Hepatocyte (in vitro differentiated cells): ENCODE measurements around the gene TRMT61A. TPM values are rescaled to one million over a fixed set of nuclear protein-coding genes. Genes with fewer than 3 reads are reported as not detected.

Experiments
- DNase-seq: peaks from one replicate; pipeline ENCODE4 v3.0.0-alpha.2; 2016; ENCODE audit warnings: low spot score
- H2AFZ ChIP-seq: fragments of 200-600 bp; sonication (generic); 2 replicates; pipeline ENCODE4 v1.6.0; 2016; ENCODE audit warnings: antibody characterized with exemption, mild to moderate bottlenecking
- H3K27ac ChIP-seq: fragments of 200-600 bp; sonication (generic); 2 replicates; pipeline ENCODE4 v1.5.1; 2016; ENCODE audit warnings: mild to moderate bottlenecking
- H3K27me3 ChIP-seq: fragments of 200-600 bp; sonication (generic); 2 replicates; pipeline ENCODE4 v1.6.1; 2016
- H3K36me3 ChIP-seq: fragments of 200-600 bp; sonication (generic); replicated peaks from 2 replicates; pipeline ENCODE4 v1.5.1; 2016; ENCODE audit warnings: low read depth; ENCODE audit not compliant: insufficient read depth
- H3K4me1 ChIP-seq: fragments of 200-600 bp; sonication (generic); 2 replicates; pipeline ENCODE4 v1.5.1; 2016; ENCODE audit warnings: mild to moderate bottlenecking, moderate library complexity; ENCODE audit not compliant: insufficient read depth
- H3K4me2 ChIP-seq: fragments of 200-600 bp; sonication (generic); 2 replicates; pipeline ENCODE4 v1.6.0; 2016
- H3K4me3 ChIP-seq: fragments of 200-600 bp; sonication (generic); 2 replicates; pipeline ENCODE4 v1.5.1; 2016; ENCODE audit warnings: mild to moderate bottlenecking
- H3K79me2 ChIP-seq: fragments of 200-600 bp; sonication (generic); 2 replicates; pipeline ENCODE4 v1.6.0; 2017; ENCODE audit warnings: mild to moderate bottlenecking
- H3K9me2 ChIP-seq: fragments of 200-600 bp; sonication (generic); replicated peaks from 2 replicates; pipeline ENCODE4 v1.6.0; 2017; ENCODE audit warnings: mild to moderate bottlenecking; ENCODE audit not compliant: insufficient read depth
- H3K9me3 ChIP-seq: fragments of 200-600 bp; sonication (generic); 2 replicates; pipeline ENCODE4 v1.5.1; 2016; ENCODE audit warnings: low read depth, mild to moderate bottlenecking
- H4K20me1 ChIP-seq: fragments of 200-600 bp; sonication (generic); 2 replicates; pipeline ENCODE4 v1.6.0; 2016; ENCODE audit warnings: mild to moderate bottlenecking; ENCODE audit not compliant: insufficient read depth, poor library complexity, severe bottlenecking
- EZH2 ChIP-seq: fragments of 200-600 bp; sonication (generic); IDR thresholded peaks from 2 replicates; pipeline ENCODE4 v1.6.1; 2016; ENCODE audit warnings: antibody characterized with exemption, mild to moderate bottlenecking, borderline replicate concordance
- EZH2phosphoT487 ChIP-seq: fragments of 200-600 bp; sonication (generic); IDR thresholded peaks from one replicate; pipeline ENCODE4 v1.6.1; 2018; ENCODE audit warnings: antibody characterized with exemption, mild to moderate bottlenecking, low read depth, moderate library complexity; ENCODE audit not compliant: unreplicated experiment, severe bottlenecking
- WGBS: methylation state at CpG from one replicate; pipeline ENCODE4 v1.1.6; 2016; ENCODE audit warnings: low lambda C conversion rate; ENCODE audit errors: missing lambda C conversion rate; 5-methylcytosine and 5-hydroxymethylcytosine counted together
- polyA plus RNA-seq: library from polyadenylated mRNA; unstranded; fragments of >200 nt; fragmentation: Nextera tagmentation; extraction: Ambion mirVana; gene quantifications from 2 replicates; pipeline ENCODE4 v1.2.1, GENCODE V29; 2016
- small RNA-seq: library from RNA; depleted of rRNA; stranded (forward); fragments of <200 nt; gene quantifications from one replicate; pipeline ENCODE3, GENCODE V24; 2014
- total RNA-seq: library from RNA; depleted of rRNA; stranded (reverse); fragments of >200 nt; gene quantifications from 2 replicates; pipeline ENCODE4 v1.2.3, GENCODE V29; 2014
- TF ChIP-seq, protein P1 (sequence below): fragments of 200-600 bp; sonication (generic); IDR thresholded peaks from 2 replicates; pipeline ENCODE4 v1.5.1; 2016; ENCODE audit warnings: antibody characterized with exemption, mild to moderate bottlenecking; ENCODE audit not compliant: poor library complexity

The TRMT61A gene
- total and polyA plus RNA-seq, 2 experiments from 2014 or later, result 8.9 to 13.2 TPM

DNA sequence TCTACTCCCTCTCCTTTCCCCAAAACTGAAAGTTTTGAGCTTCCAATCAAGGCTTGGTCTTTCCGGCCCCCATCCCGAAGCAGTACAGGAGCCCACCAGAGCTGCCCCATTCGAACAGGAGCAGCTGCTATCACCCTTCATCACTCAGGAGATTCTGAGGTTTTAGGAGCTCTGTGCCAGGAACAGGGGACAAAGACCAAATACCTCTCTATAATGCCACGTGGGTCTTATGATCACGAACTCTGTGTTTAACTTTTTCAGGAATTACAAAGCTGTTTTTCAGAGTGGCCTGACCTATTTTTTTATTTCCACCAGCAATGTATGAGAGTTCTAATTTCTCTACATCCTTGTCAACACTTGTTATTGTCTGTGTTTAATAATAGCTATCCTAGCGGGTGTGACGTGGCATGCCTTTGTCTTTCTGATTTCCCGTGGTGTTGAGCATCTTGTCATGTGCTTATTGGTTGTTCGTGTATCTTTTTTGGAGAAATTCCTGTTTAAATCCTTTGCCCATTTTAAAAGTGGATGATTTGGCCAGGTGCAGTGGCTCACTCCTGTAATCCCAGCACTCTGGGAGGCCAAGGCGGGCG lies 55.4 kb downstream of the TRMT61A start:
- Histone ChIP-seq H2AFZ (no peak overlapping the region), H3K9me2 (no peaks in the 10 kb centered on the region), H3K27ac (no peak overlapping the region), H3K4me1 (no peaks in the 10 kb centered on the region), H3K36me3 (no peaks in the 10 kb centered on the region), H3K27me3 (no peaks in the 10 kb centered on the region), H4K20me1 (no peaks in the 10 kb centered on the region), H3K79me2 (peaks cover 5% of the 10 kb centered on the region), H3K4me2 (no peak overlapping the region), H3K4me3 (no peak overlapping the region), H3K9me3 (no peaks in the 10 kb centered on the region)
- 93% methylated on average over 11 of the region's 11 CpGs for WGBS
- TF ChIP-seq, protein P1, sequence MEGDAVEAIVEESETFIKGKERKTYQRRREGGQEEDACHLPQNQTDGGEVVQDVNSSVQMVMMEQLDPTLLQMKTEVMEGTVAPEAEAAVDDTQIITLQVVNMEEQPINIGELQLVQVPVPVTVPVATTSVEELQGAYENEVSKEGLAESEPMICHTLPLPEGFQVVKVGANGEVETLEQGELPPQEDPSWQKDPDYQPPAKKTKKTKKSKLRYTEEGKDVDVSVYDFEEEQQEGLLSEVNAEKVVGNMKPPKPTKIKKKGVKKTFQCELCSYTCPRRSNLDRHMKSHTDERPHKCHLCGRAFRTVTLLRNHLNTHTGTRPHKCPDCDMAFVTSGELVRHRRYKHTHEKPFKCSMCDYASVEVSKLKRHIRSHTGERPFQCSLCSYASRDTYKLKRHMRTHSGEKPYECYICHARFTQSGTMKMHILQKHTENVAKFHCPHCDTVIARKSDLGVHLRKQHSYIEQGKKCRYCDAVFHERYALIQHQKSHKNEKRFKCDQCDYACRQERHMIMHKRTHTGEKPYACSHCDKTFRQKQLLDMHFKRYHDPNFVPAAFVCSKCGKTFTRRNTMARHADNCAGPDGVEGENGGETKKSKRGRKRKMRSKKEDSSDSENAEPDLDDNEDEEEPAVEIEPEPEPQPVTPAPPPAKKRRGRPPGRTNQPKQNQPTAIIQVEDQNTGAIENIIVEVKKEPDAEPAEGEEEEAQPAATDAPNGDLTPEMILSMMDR, result no peak
- TF ChIP-seq EZH2 (no peak), EZH2phosphoT487 (no peak)
- no peak for DNase-seq

Small RNAs within 50 kb of the gene (small RNA-seq; reads per million reads assigned to genes)
- not detected for gene RNU4-68P
- gene RNU7-160P, result not detected

Other genes starting within 250 kb of the TRMT61A start
- gene EIF5, start 195.0 kb upstream of the TRMT61A start, total RNA-seq, result 151 and 161 TPM in 2 replicates
- 331 and 355 TPM in 2 replicates for gene EIF5, start 195.0 kb upstream of the TRMT61A start, polyA plus RNA-seq
- 59.2 and 71.7 TPM in 2 replicates for gene MARK3, start 143.8 kb upstream of the TRMT61A start, total RNA-seq
- 56.3 and 76.7 TPM in 2 replicates for gene MARK3, start 143.8 kb upstream of the TRMT61A start, polyA plus RNA-seq
- 523 and 682 TPM in 2 replicates for gene CKB, start 6.4 kb upstream of the TRMT61A start, total RNA-seq
- 2,788 and 2,829 TPM in 2 replicates for gene CKB, start 6.4 kb upstream of the TRMT61A start, polyA plus RNA-seq
- 25.8 and 27.4 TPM in 2 replicates for gene BAG5, start 33.5 kb downstream of the TRMT61A start, total RNA-seq
- 11.7 and 13.9 TPM in 2 replicates for gene BAG5, start 33.5 kb downstream of the TRMT61A start, polyA plus RNA-seq
- 58.7 and 59.1 TPM in 2 replicates for gene COA8, start 33.8 kb downstream of the TRMT61A start, total RNA-seq
- gene COA8, start 33.8 kb downstream of the TRMT61A start, polyA plus RNA-seq, result 68.2 and 71.5 TPM in 2 replicates
- gene KLC1, start 100.0 kb downstream of the TRMT61A start, total RNA-seq, result 115 and 122 TPM in 2 replicates
- 95.4 and 130 TPM in 2 replicates for gene KLC1, start 100.0 kb downstream of the TRMT61A start, polyA plus RNA-seq
- gene XRCC3, start 186.3 kb downstream of the TRMT61A start, total RNA-seq, result 7.1 and 9.1 TPM in 2 replicates
- gene XRCC3, start 186.3 kb downstream of the TRMT61A start, polyA plus RNA-seq, result 7.7 and 8.2 TPM in 2 replicates
- 39.4 and 59.2 TPM in 2 replicates for gene ZFYVE21, start 186.6 kb downstream of the TRMT61A start, total RNA-seq
- 51.3 and 55.2 TPM in 2 replicates for gene ZFYVE21, start 186.6 kb downstream of the TRMT61A start, polyA plus RNA-seq